Dermis blood vessel endothelial cell (primary cell): ENCODE measurements around the gene MYO5C. TPM values are rescaled to one million over a fixed set of nuclear protein-coding genes. Genes with fewer than 3 reads are reported as not detected.

ENCODE experiments used
- DNase-seq: peaks from one replicate; pipeline ENCODE4 v3.0.0; 2010
- total RNA-seq: library from RNA; depleted of rRNA; stranded (reverse); fragments of >200 nt; gene quantifications from 2 replicates; pipeline ENCODE4 v1.2.3, GENCODE V29; 2014

The MYO5C gene
- total RNA-seq, 1 donor from 2014 or later: 44.2 TPM

- DNase-seq: no peak
Measured at GRCh38 chr15:52164631-52165265, 130.9 kb downstream of the MYO5C start.

GRCh38 chr15:52163321-52164190 is 132.0 kb downstream of the MYO5C start:
- peak; percentile 24 for DNase-seq

- no peak for DNase-seq
Measured at GRCh38 chr15:52162876-52163275, 132.7 kb downstream of the MYO5C start.

- no peak for DNase-seq
Measured at GRCh38 chr15:52162260-52162659, 133.3 kb downstream of the MYO5C start.

GRCh38 chr15:52161406-52161966 is 134.1 kb downstream of the MYO5C start:
- no peak for DNase-seq

GRCh38 chr15:52159645-52160044 is 136.0 kb downstream of the MYO5C start:
- no peak for DNase-seq

GRCh38 chr15:52158084-52158765 is 137.4 kb downstream of the MYO5C start:
- DNase-seq: no peak

- no peak for DNase-seq
Measured at GRCh38 chr15:52155878-52156277, 139.7 kb downstream of the MYO5C start.

GRCh38 chr15:52154896-52155865 is 140.4 kb downstream of the MYO5C start:
- no peak for DNase-seq

- DNase-seq: no peak
Measured at GRCh38 chr15:52153900-52154895, 141.4 kb downstream of the MYO5C start.

GRCh38 chr15:52151353-52151752 is 144.3 kb downstream of the MYO5C start:
- peak; percentile 62 for DNase-seq

GRCh38 chr15:52150871-52151270 is 144.7 kb downstream of the MYO5C start:
- no peak for DNase-seq

- DNase-seq: no peak
Measured at GRCh38 chr15:52150043-52150825, 145.4 kb downstream of the MYO5C start.

GRCh38 chr15:52148403-52148802 is 147.2 kb downstream of the MYO5C start:
- no peak for DNase-seq

- no peak for DNase-seq
Measured at GRCh38 chr15:52146776-52147175, 148.8 kb downstream of the MYO5C start.

- DNase-seq: no peak
Measured at GRCh38 chr15:52146261-52146660, 149.3 kb downstream of the MYO5C start.

- DNase-seq: peak; percentile 55
Measured at GRCh38 chr15:52144656-52145178, 150.9 kb downstream of the MYO5C start.

GRCh38 chr15:52143873-52144272 is 151.7 kb downstream of the MYO5C start:
- peak; percentile 76 for DNase-seq
